Stimulated activated CD8-positive, alpha-beta memory T cell treated with anti-CD3 and anti-CD28 coated beads, Interleukin-12 subunit alpha, Interleukin-12 subunit beta, amount 100 ng/mL, for 1 hour (primary cell): ENCODE results near the gene URM1.
"Not testable (repeated sequence)": the region's sequence is repeated elsewhere in the genome, so short reads cannot be mapped to it uniquely, and the experiment has no call there.

Source experiments
- DNase-seq: peaks from one replicate; pipeline ENCODE4 v3.0.0-alpha.2; 2020; ENCODE audit warnings: low read depth

URM1 gene

DNA sequence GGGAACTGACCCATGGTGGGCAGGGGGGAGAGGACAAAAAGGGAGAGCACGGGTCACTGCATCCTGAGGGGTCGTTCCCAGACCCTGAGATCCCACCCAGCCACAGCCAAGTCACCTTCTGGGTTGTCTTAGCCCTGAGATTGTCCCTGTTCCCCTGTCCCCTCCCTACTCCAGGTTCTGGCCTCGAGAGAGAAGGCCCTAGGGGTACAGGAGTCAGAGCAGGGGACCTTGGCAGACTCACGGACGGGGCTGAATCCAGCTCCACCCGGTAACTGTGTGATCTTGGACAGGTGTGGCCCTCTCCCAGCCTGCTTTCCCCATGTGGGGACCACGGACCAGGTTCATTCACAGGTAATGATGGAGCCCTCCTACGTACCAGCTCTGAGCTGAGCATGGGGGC is 38.3 kb downstream of the URM1 start:
- DNase-seq, result no peak

DNA sequence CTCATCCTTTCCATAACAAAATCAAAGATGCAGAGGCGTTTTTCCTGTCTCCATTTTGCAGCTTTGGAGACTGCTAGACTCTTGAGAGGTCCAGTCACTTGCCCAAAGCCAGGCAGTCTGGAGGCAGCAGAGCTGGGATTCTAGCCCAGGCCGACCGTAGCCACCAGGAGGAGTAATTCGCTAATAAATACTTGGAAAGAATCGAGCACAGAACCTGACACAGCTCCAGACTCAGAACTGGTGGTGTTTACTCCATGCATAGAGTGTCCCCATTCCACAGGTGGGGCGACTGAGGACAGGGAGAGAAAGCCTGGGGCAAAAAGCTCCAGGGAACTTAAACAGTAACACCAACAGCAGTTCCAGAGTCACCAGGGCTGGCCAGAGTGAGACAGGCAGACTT is 38.8 kb downstream of the URM1 start:
- no peak for DNase-seq

DNA sequence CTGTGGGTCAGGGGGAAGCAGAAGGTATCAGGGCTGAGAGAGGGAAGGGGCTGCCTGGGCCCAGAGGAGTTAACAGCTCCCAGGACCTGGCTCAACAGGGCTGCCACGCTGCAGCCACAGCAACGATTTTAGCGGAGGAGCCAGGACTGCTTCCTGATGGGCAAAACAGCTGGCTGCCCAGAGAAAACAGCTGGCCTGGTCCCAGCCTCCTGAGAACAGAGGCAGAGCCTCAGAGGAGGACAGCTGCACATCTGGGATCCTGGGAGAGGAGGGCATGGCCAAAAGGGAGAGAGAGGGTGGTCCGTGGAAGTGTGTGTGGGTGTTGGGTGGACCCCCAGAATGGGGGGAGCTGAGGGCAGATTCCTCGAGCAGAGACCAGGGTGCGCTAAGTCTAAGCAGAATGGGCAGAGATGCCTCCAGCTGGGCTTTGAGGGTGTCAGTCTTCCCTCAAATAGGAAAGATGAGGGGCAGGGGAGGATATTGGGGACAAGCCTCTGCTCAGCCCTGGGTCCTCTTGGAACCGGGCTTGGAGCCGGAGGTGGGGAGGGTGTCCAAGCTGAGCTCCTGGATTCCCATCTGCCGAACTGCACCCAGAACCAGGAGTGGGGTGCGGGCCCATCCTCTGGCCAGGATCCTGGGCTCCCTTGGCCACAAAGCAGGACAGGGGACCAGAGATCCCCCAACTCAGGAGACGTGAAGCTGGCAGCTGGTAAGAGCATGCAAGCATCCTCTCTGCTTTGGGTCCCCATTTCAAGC is 40.4 kb downstream of the URM1 start:
- DNase-seq, result no peak

DNA sequence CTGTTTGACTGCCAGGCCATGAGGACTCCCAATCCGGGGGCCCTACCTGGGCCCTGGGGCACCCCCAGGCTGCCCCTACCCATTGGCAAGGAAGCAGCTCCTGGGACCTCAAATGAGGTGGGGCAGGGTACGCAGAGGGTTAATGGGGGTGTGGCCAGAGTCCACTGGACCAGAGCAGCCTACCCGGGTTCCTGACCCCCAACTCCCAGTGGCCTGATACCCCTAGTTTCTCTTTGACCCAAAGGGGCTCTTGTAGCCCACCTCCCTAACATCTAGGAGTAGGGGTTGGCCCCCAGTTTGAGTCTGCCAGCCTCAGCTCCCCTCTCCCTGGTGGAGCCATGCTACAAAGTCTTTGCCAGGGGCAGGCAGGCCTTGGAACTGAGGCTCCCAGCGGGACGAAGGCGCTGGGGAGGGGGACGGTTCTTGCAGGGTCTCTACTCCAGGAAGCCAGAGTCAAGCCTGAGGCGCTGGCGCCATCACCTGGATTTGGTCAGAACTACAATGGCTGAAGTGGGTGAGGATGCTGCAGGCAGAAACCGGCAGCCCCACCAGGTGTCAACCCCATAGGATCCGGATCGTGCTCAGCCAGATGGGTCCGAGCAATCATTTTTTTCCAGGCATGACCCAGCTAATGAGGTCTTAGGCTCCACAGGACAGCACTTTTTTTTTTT is 41.1 kb downstream of the URM1 start:
- peak; percentile 24 for DNase-seq

DNA sequence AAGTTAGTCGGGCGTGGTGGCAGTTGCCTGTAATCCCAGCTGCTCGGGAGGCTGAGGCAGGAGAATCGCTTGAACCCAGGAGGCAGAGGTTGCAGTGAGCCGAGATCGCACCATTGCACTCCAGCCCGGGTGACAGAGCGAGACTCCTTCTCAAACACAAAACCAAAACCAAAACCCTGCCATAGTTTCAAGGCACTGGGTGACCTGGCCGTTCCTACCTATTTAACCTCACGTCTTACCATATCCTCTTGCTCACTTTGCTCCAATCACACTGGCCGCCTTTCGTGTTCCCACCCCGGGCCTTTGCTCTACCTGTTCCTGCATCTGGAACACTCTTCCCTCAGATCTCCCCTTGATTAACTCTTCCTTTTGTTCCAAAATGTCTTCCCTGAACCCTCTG is 42.6 kb downstream of the URM1 start:
- not testable (repeated sequence) for DNase-seq

DNA sequence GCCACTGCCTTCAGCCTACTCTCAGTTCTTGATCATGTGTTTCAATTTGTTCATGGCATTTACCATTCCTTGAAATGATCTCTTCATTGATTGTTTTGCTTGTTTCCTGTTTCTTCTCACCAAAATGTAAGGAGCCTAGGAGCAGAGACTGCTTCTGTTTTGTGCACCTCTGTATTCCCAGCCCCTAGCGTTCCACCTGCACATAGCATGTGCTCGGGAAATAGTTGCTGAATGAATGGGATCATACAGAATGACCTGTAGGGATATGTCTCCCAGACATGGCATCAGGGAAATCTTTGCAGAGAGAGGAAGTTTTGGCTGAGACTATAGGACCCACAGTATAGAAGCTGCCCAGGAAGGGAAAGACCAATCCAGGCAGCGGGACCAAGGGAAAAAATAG is 43.3 kb downstream of the URM1 start:
- DNase-seq, result no peak

DNA sequence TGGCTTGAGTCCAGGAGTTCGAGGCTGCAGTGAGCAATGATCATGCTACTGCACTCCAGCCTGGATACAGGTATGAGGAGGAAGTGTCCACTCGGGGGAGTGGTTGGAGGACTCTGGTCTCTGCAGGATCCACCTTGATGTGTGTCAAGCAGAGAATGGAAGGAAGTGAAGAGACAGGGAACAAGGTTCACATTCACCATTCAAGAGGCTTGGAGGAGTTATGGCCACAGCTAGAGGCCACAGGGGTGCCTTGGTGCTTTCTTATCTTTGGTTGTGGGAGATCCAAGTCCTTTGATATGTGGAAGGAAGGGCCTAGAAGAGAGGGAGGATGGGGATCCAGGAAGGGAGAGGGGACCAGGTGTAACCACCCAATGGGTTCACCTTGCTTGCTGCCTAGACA is 44.1 kb downstream of the URM1 start:
- no peak for DNase-seq

DNA sequence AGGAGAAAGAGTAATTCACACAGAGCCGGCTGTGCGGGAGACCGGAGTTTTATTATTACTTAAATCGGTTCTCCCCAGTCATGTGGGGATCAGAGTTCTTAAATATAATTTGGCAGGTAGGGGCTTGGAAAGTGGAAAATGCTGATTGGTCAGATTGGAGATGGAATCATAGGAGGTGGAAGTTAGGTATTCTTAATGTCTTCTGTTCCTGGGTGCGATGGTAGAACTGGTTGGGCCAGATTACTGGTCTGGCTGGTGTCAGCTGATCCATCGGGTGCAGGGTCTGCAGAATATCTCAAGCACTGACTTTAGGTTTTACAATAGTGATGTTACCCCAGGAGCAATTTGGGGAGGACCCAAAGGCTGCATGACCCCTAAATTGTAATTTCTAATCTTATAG is 44.8 kb downstream of the URM1 start:
- no peak for DNase-seq

DNA sequence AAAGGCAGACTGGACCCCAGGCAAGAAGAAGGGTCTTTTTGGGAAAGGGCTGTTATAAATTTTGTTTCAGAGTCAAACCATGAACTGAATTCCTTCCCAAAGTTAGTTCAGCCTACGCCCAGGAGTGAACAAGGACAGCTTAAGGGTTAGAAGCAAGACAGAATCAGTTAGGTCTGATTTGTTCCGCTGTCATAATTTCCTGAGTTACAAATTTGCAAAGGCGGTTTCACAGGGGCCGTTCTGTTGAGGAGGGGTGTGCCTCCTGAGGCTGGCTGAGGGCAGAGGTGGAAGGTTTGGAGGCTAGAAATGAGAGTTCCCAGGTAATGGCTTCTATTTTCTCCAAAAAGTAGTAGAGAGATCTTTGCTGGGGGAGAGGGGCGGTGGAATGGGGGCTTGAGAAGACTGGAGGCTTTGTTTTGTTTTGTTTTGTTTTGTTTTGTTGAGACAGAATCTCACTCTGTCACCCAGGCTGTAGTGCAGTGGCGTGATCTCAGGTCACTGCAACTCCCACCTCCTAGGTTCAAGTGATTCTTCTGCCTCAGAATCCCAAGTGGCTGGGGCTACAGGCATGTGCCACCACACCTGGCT is 45.4 kb downstream of the URM1 start:
- DNase-seq, result no peak

DNA sequence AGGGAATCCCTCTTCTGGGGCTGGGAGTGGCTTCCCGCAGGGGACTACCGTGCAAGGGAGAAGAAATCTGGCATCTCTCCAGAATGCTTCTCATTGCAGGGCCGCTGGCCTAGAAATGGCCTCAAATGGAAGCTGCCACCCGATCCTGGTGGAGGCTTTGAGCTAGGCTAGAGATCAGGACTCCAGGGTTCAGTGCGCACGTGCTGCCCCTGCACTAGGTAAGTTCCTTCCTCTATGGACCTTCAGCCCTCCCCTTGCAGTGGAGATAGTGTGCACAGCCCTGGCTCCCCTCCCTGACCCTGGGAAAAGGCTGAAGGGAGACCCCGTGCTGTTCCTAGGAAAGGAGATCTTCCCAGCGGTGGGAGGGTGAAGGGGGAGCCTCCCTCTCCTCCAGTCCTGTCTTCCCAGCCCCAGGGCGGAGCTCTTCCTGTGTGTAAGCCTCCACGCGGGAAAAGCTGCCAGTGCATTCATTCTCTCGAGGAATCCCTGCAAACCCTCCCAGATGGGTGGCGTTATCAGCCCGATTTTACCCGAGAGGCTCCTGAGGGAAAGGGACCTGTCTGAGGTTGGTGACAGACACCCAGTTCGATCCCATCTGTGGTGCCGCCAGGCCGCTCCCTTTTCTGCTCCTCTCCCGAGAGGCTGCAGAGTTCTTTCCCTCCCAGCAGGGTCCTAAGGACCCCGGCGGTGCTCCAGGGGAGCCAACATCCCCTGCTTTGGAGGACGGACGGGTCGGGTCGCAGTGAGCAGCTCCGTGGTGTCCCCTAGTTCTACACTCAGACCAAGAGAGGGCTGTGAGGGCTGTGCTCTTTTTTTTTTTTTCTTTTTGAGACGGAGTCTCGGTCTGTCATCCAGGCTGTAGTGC is 48.1 kb downstream of the URM1 start:
- no peak for DNase-seq

DNA sequence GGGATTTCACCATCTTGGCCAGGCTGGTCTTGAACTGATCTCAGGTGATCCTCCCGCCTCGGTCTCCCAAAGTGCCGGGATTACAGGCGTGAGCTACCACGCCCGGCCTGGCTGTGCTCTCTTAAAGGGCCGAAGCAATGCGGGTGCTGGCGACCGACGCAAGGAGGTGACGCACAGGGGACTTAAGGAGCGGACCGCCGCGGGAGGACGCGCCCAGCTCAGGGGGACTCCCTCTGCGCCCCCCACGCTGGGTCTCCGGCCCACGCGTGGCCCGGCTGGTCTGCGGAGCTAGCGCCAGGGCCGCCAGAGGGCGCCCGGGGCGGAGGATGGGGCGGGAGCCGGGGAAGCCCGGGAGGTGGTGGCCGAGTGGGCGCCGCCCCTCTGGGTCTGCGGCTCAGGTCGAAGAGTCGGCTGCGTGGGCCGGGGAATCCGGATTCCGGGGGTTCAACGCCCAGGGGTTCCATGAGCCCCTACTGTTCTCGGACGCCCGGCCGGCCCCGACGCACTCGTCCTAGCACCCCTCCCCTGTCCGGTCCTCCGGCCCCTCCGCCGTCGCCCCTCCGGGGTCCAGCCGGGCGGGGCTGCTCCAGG is 49.0 kb downstream of the URM1 start:
- DNase-seq, result peak; percentile 42

DNA sequence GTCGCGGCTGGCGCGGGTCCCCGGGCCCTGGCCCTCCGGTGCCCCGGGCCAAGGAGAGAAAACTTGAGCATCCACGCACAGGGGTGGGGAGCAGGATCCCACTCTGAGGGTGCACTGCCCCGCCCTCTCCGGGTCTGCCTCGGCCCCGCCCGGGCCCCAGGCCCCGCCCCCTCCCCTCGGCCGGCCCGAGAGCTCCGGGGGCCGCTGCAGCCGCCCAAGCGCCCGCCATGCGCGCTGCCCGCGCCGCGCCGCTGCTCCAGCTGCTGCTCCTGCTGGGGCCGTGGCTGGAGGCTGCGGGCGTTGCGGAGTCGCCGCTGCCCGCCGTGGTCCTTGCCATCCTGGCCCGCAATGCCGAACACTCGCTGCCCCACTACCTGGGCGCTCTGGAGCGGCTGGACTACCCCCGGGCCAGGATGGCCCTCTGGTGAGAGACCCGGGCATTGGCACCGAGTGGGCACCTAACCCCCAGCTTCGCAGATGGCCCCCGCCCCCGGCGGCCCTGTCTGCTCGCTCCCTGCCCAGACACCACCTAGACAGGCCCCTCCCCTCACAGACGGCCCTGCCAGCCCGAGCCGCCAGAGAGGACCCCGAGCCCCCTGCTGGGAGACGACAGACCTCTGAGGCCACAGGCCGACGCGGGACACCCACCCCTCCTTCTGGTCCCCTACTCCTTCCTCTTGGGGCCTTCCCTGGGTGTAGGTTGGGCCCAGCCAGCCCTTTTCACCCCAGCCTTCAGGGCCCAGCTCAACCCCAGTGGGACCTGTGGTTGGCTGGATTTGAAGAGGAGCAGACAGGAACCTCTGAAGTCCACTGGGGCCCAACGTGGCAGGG is 49.7 kb downstream of the URM1 start, which contains the start of gene CERCAM:
Gene CERCAM (plus strand): TSS at position 207 of the 831 bp plus-strand sequence. CDS start 21 bp downstream, at position 228.
- peak; percentile 20 for DNase-seq

DNA sequence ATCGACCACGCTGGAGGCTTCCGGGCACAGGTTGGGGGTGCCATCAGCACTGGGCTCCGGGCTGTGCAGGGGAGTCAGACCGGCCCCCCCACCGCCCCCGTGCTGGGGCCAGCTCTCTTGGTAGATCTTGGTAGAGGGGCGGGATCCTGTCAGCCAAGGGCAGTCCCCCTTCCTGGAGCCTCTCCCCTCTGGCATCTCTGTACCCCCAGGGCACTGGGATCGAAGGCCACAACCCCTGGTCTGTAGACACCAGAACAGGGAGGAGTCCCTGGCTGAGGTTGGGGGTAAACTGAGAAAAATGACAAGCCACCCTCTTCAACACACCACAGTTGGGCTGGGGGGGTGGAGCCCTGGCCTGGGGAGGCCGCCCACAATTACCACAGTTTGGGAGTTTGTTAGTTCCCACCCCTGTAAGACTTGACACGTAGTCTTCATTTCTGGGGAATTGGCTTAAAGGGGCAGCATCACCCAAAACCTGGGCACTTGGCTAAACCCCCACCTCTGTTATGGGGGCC is 50.4 kb downstream of the URM1 start:
- no peak for DNase-seq

DNA sequence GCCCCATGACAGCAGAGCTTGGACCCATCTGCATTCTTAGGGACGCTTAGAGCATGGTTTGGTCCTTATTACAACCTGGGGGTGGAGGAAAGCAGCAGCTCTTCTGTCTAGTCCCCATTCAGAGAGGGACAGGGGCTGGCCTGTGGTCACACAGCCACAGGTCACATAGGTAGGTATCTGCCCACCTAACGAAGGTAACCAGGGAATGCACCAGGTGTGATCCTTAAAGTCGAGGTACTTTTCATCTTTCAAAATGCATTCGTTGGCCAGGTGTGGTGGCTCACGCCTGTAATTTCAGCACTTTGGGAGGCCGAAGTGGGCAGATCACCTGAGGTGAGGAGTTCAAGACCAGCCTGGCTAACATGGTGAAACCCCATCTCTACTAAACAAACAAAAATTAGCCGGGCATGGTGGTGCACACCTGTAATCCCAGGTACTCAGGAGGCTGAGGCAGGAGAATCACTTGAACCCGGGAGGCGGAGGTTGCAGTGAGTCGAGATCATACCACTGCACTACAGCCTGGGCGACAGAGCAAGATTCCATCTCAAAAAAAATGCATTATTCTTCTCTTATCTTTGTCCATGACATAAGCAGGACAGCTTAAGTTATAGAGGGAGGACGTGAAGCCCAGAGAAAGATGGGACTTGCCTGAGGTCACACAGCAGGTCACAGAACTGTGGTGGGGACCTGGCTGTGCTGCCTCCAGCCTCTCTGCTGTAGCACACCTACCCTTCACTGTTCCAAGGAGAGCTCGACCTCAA is 51.0 kb downstream of the URM1 start:
- DNase-seq, result not testable (repeated sequence)

DNA sequence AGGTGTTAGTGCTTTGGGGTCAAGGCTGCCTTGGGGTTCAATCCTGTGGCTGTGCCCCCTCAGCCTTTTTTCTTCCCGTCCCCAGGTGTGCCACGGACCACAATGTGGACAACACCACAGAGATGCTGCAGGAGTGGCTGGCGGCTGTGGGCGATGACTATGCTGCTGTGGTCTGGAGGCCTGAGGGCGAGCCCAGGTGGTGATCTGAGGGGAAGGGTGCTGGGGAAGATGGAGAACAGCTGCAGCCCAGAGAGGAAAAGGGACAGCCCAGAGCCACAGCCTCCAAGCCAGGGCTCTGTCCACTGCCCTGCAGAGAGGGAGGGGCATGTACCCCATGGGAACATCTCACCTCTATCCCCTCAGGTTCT is 51.6 kb downstream of the URM1 start:
- no peak for DNase-seq

DNA sequence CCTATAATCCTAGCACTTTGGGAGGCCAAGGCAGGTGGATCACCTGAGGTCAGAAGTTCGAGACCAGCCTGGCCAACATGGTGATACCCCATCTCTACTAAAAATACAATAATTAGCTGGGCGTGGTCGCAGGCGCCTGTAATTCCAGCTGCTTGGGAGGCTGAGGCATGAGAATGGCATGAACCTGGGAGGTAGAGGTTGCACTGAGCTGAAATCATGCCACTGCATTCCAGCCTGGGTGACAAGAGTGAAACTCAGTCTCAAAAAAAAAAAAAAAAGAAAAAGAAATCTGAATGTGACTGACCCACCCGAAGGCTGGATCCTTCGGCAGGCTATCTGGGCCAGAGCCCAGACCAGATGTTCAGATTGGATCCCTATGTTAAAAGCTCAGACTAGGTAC is 52.2 kb downstream of the URM1 start:
- not testable (repeated sequence) for DNase-seq

DNA sequence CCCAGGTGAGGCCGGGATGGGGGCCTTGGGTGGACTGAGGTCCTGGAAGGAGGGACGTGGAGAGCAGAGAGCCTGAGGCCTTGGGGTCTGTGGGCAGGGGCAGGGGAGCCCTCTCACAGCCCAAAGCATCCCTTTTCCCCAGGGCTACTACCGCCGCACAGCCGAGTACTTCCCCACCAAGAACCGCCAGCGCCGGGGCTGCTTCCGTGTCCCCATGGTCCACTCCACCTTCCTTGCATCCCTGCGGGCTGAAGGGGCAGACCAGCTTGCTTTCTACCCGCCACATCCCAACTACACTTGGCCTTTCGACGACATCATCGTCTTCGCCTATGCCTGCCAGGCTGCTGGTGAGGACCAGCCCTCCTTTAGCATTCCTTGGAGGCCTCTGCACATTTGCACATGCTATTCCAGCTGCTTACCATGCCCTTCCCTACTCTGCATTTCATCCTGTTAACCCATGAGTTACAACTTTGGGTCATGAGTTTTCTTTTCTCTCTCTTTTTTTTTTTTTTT is 53.1 kb downstream of the URM1 start:
- DNase-seq, result no peak

DNA sequence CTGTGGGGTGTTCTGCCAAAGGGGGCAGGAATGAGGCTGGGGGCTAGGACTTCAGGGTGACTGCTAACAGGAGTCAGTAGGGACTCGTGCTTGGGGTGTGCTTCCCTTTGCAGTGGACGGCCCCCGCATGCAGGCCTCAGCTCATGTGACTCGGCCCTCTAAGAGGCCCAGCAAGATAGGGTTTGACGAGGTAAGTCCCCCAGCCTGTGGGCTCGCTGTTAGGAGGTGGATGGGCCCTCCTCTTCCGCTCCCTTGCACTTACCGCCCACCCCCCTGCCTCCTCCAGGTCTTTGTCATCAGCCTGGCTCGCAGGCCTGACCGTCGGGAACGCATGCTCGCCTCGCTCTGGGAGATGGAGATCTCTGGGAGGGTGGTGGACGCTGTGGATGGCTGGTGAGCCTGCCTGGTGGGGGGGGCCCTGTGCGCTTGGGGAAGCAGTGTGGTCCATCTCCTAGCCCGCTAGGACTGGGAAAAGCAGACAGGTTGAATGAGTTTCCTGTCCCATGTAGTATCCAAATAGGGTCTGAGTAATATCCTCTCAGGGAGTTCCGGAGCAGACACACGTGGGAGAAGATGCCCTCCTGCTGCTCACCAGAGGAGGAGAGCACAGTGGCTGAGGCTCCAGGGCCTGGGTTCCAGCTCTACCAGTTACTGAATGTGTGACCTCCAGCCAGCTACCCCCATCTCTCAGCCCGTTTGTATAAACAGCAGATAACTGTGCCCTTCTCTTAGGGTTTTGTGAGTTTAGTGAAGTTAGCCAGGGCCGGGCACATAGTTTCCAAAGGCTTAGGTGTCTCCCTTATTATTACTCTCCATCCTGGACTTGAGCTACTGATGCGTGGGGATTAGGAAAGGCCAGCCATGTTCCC is 57.7 kb downstream of the URM1 start:
- DNase-seq, result no peak
